ENCODE data around the gene SORBS2.

Gene SORBS2

GRCh38 chr4:185680617-185681016, 131.4 kb downstream of the SORBS2 start:
- no peak overlapping the region for H3K4me3 ChIP-seq (ENCODE audit: low read length)
- DNase-seq (ENCODE audit: low read depth) = no peak
- TF ChIP-seq CTCF (IDR thresholded peaks at IDR 0.05; ENCODE audit: insufficient read depth, low read depth, low read length, missing control alignments) = no peak

GRCh38 chr4:185679523-185679922, 132.5 kb downstream of the SORBS2 start:
- TF ChIP-seq CTCF (IDR thresholded peaks at IDR 0.05; ENCODE audit: insufficient read depth, low read depth, low read length, missing control alignments) = no peak
- DNase-seq (ENCODE audit: low read depth) = no peak
- no peak overlapping the region for H3K4me3 ChIP-seq (ENCODE audit: low read length)

GRCh38 chr4:185677637-185678314, 134.2 kb downstream of the SORBS2 start:
- H3K4me3 ChIP-seq (ENCODE audit: low read length) = no peak overlapping the region
- TF ChIP-seq CTCF (IDR thresholded peaks at IDR 0.05; ENCODE audit: insufficient read depth, low read depth, low read length, missing control alignments) = no peak
- DNase-seq (ENCODE audit: low read depth) = no peak

GRCh38 chr4:185672618-185673017, 139.4 kb downstream of the SORBS2 start:
- H3K4me3 ChIP-seq (ENCODE audit: low read length) = no peak overlapping the region
- no peak for TF ChIP-seq CTCF (IDR thresholded peaks at IDR 0.05; ENCODE audit: insufficient read depth, low read depth, low read length, missing control alignments)
- DNase-seq (ENCODE audit: low read depth) = no peak

GRCh38 chr4:185672151-185672550, 139.8 kb downstream of the SORBS2 start:
- no peak for DNase-seq (ENCODE audit: low read depth)
- no peak overlapping the region for H3K4me3 ChIP-seq (ENCODE audit: low read length)
- no peak for TF ChIP-seq CTCF (IDR thresholded peaks at IDR 0.05; ENCODE audit: insufficient read depth, low read depth, low read length, missing control alignments)

- DNase-seq (ENCODE audit: low read depth) = no peak
- no peak for TF ChIP-seq CTCF (IDR thresholded peaks at IDR 0.05; ENCODE audit: insufficient read depth, low read depth, low read length, missing control alignments)
- H3K4me3 ChIP-seq (ENCODE audit: low read length) = no peak overlapping the region
Observed at GRCh38 chr4:185671496-185671895, 140.5 kb downstream of the SORBS2 start.

GRCh38 chr4:185671066-185671465, 140.9 kb downstream of the SORBS2 start:
- no peak for DNase-seq (ENCODE audit: low read depth)
- no peak for TF ChIP-seq CTCF (IDR thresholded peaks at IDR 0.05; ENCODE audit: insufficient read depth, low read depth, low read length, missing control alignments)
- no peak overlapping the region for H3K4me3 ChIP-seq (ENCODE audit: low read length)

Data from epithelial cell of esophagus (primary cell).